Adrenal gland (tissue), 12 donors: Measurements from ENCODE around the gene SRXN1. TPM values are rescaled to one million over a fixed set of nuclear protein-coding genes. Genes with fewer than 3 reads are reported as not detected.
"Not testable (repeated sequence)": the region's sequence is repeated elsewhere in the genome, so short reads cannot be mapped to it uniquely, and the experiment has no call there.

ENCODE experiments used
- DNase-seq, 7 donors: peaks; one replicate each; pipeline ENCODE4 v3.0.0-alpha.2; 2019 to 2020
- H3K27ac ChIP-seq, 5 donors: fragments of 200-600 bp; sonication (generic) in 4 of 5; 1 replicate in 3 of 5; 2 replicates in 2 of 5; pipeline versions ENCODE4 v1.5.1 to v1.8.0; 2016 to 2020; ENCODE audit warnings: mild to moderate bottlenecking in 1 of 5
- H3K27me3 ChIP-seq: fragments of 200-600 bp; 2 replicates; pipeline ENCODE4 v1.8.0; 2021
- H3K36me3 ChIP-seq, 2 donors: fragments of 200-600 bp; replicated peaks in 1 of 2; 1 replicate in 1 of 2; 2 replicates in 1 of 2; pipeline versions ENCODE4 v1.5.1 to v1.8.0; 2018 to 2022
- H3K4me1 ChIP-seq, 2 donors: fragments of 200-600 bp; replicated peaks in 1 of 2; 1 replicate in 1 of 2; 2 replicates in 1 of 2; pipeline versions ENCODE4 v1.5.1 to v1.8.0; 2018 to 2021
- H3K4me3 ChIP-seq, 4 donors: fragments of 200-600 bp; sonication (generic) in 3 of 4; one replicate each; pipeline ENCODE4 v1.5.1; 2016 to 2018
- H3K9me3 ChIP-seq, 3 donors: fragments of 200-600 bp; sonication (generic) in 1 of 3; replicated peaks in 1 of 3; 1 replicate in 2 of 3; 2 replicates in 1 of 3; pipeline versions ENCODE4 v1.5.1 to v1.8.0; 2016 to 2021
- POLR2A ChIP-seq, 2 donors: fragments of 450-650 bp; IDR thresholded peaks; one replicate each; pipeline ENCODE4 v1.6.1; 2017; ENCODE audit warnings: antibody characterized with exemption in 2 of 2, mild to moderate bottlenecking in 2 of 2, moderate library complexity in 1 of 2
- WGBS, 4 donors: extraction: QIAGEN DNeasy Blood & Tissue Kit in 2 of 4; methylation state at CpG; one replicate each; pipeline versions ENCODE4 v1.1.5 to v1.1.7; 2013 to 2017; 5-methylcytosine and 5-hydroxymethylcytosine counted together
- intact Hi-C, 2 donors: fragments of 100-400 bp; cut with DNase I; formaldehyde crosslinking; loops; one replicate each; pipeline versions ENCODE4 v1.14.1 to v1.15.0; 2022 to 2023
- polyA plus RNA-seq, 3 donors: library from polyadenylated mRNA; stranded (reverse); fragments of 200-250 nt in 2 of 3; fragments of 350-450 nt in 1 of 3; fragmentation: Illumina TruSeq in 1 of 3; extraction: RNeasy Lipid Tissue Mini Kit (QIAGEN cat#74804) in 1 of 3; gene quantifications; one replicate each; pipeline ENCODE4 v1.2.3, GENCODE V29; 2013 to 2014
- total RNA-seq, 9 donors: library from RNA; depleted of rRNA in 4 of 9; stranded (reverse); fragments of >200 nt in 4 of 9; fragments of 120-200 nt in 1 of 9; fragmentation: NEBNext Ultra II Directional in 1 of 9; extraction: Animal tissue kit (Norgen Biotek cat#: 25700) in 1 of 9; gene quantifications; one replicate each; pipeline versions ENCODE4 v1.1.0 to v1.2.4, GENCODE V29; 2013 to 2023
- TF ChIP-seq, protein P1 (sequence below), 6 experiments: fragments of 450-650 bp in 4 of 6; fragments of 200-600 bp in 2 of 6; sonication (generic) in 1 of 6; IDR thresholded peaks; 1 replicate in 5 of 6; 2 replicates in 1 of 6; pipeline versions ENCODE4 v1.5.1 to v1.8.0; 2016 to 2021; ENCODE audit warnings: antibody characterized with exemption in 6 of 6, mild to moderate bottlenecking in 2 of 6, moderate library complexity in 1 of 6
- donor health status: healthy with polysubstance abuse.
- donor health status: Bipolar disorder and iron deficiency.
- donor health status: DM: yes; HTN: yes; CAD: no.
- donor health status: DM: no; HTN: no; CAD: no.
- donor health status: DM: no; HTN: no; CAD: no.
- donor health status: DM: yes; HTN: yes; CAD: no.

Gene SRXN1
- total and polyA plus RNA-seq, 12 donors = 19.1 to 203 (median 67.6) TPM

DNA sequence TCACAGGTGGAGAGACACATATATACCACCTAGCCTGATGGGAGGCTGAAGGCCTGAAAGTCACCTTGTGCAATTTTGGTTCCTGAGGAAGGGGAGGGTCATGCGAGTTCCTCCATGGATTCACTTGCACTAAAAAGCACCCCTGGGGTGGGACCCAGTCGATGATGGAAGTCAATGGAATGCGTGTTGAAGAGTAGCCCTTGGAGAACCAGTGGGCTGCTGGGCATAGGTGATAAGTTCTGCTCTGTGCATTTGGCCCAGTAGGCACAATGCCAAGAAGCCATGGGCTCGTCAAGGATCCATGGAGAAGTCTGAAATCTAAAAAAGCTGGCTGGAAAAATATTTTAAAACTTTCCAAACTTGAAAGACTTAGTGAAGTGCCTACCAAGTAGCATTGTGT lies 41.5 kb upstream of the SRXN1 start:
- no peaks in the 10 kb centered on the region for H3K9me3 ChIP-seq
- DNase-seq = no peak
- no peaks in the 10 kb centered on the region for H3K27me3 ChIP-seq
- 69 to 79% (median 73%) methylated on average over 4 of the region's 4 CpGs for WGBS, 4 donors
- no peaks in the 10 kb centered on the region for H3K4me1 ChIP-seq
- no peaks in the 10 kb centered on the region for H3K36me3 ChIP-seq
- no peak overlapping the region for H3K4me3 ChIP-seq
- intact Hi-C loops = no loop called here
- no peak overlapping the region for H3K27ac ChIP-seq
- TF ChIP-seq, protein P1, sequence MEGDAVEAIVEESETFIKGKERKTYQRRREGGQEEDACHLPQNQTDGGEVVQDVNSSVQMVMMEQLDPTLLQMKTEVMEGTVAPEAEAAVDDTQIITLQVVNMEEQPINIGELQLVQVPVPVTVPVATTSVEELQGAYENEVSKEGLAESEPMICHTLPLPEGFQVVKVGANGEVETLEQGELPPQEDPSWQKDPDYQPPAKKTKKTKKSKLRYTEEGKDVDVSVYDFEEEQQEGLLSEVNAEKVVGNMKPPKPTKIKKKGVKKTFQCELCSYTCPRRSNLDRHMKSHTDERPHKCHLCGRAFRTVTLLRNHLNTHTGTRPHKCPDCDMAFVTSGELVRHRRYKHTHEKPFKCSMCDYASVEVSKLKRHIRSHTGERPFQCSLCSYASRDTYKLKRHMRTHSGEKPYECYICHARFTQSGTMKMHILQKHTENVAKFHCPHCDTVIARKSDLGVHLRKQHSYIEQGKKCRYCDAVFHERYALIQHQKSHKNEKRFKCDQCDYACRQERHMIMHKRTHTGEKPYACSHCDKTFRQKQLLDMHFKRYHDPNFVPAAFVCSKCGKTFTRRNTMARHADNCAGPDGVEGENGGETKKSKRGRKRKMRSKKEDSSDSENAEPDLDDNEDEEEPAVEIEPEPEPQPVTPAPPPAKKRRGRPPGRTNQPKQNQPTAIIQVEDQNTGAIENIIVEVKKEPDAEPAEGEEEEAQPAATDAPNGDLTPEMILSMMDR (IDR thresholded peaks at IDR 0.05) = no peak
- no peak for TF ChIP-seq POLR2A (IDR thresholded peaks at IDR 0.05)

DNA sequence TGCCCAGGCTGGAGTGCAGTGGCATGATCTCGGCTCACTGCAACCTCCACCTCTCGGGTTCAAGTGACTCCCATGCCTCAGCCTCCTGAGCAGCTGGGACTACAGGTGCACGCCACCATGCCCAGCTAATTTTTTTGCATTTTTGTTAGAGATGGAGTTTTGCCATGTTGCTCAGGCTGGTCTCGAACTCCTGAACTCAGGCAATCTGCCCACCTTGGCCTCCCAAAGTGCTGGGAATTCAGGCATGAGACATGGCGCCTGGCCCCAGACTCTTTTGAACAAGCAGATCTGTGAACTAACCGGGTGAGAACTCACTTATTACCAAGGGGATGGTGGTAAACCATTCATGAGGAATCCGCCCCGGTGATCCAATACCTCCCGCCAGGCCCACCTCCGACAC lies 40.8 kb upstream of the SRXN1 start:
- intact Hi-C loops, H3K9me3 ChIP-seq, H3K36me3 ChIP-seq, DNase-seq, H3K27me3 ChIP-seq, H3K4me1 ChIP-seq, H3K4me3 ChIP-seq, H3K27ac ChIP-seq: not testable (repeated sequence)
- WGBS, 4 donors = 82 to 92% (median 88%) methylated on average over 9 to 10 of the region's 10 CpGs

DNA sequence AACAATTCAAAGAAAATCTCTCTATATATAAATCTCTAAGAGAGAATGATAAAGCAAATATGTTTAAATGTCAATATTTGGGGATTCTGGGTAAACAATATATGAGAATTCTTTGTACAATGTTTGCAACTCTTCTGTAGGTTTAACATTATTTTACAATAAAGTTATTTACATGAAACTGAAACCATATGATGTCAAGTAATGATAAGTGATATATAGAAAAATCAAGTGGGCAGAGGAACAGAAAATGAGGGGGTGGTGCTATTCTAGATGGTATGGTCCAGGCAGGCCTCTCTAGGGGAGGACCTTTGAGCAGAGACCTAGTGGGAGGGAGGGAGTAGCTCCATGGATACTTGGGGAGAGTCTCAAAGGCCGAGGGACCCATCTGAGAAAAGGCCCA lies 39.0 kb upstream of the SRXN1 start:
- no peak overlapping the region for H3K27ac ChIP-seq
- 59 to 82% (median 73%) methylated on average over 1 of the region's 1 CpG for WGBS, 4 donors
- TF ChIP-seq, protein P1 (IDR thresholded peaks at IDR 0.05) = no peak
- no peak for TF ChIP-seq POLR2A (IDR thresholded peaks at IDR 0.05)
- no peaks in the 10 kb centered on the region for H3K36me3 ChIP-seq
- no peak overlapping the region for H3K4me3 ChIP-seq
- no peak for DNase-seq
- intact Hi-C loops = no loop called here
- H3K27me3 ChIP-seq = no peaks in the 10 kb centered on the region
- no peaks in the 10 kb centered on the region for H3K4me1 ChIP-seq
- no peaks in the 10 kb centered on the region for H3K9me3 ChIP-seq

DNA sequence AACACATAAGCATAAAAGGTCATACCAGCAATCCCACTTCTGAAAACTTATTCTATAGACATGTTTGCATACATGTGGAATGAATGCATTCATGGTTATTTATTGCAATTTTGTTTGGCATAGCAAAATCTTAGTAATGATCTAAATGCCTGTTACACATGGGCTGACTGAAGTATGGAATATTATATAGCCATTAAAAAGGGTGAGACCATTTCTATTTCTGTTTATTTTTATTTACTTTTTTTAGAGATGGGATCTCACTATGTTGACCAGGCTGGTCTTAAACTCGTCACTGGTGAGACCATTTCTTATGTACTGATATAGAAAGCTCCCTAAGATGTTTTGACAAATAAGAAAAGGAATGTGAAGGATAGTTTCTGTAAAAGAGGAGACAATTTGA lies 36.9 kb upstream of the SRXN1 start:
- 40 to 62% (median 56%) methylated on average over 1 of the region's 1 CpG for WGBS, 4 donors
- Histone ChIP-seq H3K27me3 (no peaks in the 10 kb centered on the region), H3K9me3 (no peaks in the 10 kb centered on the region), H3K27ac (no peak overlapping the region), H3K4me3 (no peak overlapping the region), H3K4me1 (no peaks in the 10 kb centered on the region), H3K36me3 (no peaks in the 10 kb centered on the region)
- intact Hi-C loops = no loop called here
- TF ChIP-seq, protein P1 (IDR thresholded peaks at IDR 0.05) = no peak
- TF ChIP-seq POLR2A (IDR thresholded peaks at IDR 0.05) = no peak
- no peak for DNase-seq

DNA sequence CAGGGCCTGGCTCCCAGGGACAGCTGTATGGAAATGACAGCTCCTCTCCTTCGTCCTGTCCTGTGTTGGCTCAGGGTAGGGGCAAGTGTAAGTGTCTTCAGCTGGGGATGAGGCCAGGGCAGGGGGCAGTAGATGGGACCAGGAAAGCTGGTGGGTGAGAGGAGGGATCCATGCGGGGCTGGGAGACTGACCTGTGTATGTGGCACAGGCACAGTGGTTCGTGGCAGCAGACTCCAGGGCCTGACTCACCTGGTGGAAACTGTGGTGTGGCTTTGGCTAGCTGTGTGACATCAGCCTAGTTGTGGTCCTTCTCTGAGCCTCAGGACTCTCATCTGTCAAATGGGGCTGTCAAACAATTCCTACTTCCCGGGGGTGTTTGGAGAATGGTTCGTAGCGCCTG lies 36.3 kb upstream of the SRXN1 start:
- WGBS, 4 donors = 75 to 93% (median 77%) methylated on average over 4 to 6 of the region's 6 CpGs

More for the DNA sequence above, 36.3 kb upstream of the SRXN1 start:
- Histone ChIP-seq H3K27ac (no peak overlapping the region), H3K4me3 (no peak overlapping the region), H3K9me3 (no peaks in the 10 kb centered on the region), H3K27me3 (no peaks in the 10 kb centered on the region), H3K4me1 (no peaks in the 10 kb centered on the region), H3K36me3 (no peaks in the 10 kb centered on the region)
- TF ChIP-seq, protein P1 (IDR thresholded peaks at IDR 0.05) = no peak
- TF ChIP-seq POLR2A (IDR thresholded peaks at IDR 0.05) = no peak
- intact Hi-C loops = no loop called here
- no peak for DNase-seq
